HG03571 (cell line): ENCODE results near the gene PPP1R7.
A peak's percentile ranks its signal among the peaks of the same experiment; 100 is the strongest.

Experiments used
- ATAC-seq: cut with Tn5 transposase; IDR thresholded peaks from one replicate; pipeline ENCODE4 v1.9.1; 2021; ENCODE audit not compliant: unreplicated experiment

Gene PPP1R7

DNA sequence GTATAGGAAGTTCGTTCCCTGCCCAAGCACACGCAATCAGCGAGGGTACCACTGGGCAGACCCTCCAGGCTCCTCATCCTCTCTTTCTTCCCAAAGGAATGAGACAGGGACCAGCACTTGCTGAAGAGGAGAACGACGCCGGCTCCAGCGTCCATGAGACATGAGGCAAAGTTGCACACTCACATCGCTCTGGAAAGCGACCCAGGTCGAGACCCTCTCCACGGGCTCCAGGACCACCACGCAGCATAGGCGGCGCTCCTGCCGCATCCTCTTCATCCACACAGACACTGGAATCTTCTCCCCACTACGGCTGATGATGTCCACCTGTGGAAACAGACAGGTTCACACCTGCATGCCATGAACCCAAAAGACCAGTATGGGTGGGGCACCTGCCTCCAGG, 11.8 kb upstream of the PPP1R7 start:
- ATAC-seq = no peak

GRCh38 chr2:241139531-241140444, 10.5 kb upstream of the PPP1R7 start:
- no peak for ATAC-seq

DNA sequence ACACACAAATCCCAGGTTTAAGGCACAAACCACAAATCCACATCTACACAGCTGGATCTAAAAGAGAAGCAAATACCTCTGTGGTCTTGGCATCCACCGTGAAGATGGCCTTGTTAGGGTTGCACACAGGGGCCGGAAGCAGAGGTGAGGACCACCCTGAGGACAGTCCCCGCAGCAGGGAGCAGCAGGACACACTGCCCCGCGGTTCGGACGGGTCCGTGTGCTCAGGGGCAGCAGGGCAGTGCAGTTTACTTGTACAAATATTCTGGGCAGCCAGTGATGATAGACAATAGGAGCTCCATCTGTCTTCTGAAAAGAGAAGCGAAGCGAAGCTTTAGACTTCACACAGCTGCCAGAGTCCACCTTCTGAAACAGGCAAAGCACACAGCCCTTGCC, 9.8 kb upstream of the PPP1R7 start:
- ATAC-seq = no peak

DNA sequence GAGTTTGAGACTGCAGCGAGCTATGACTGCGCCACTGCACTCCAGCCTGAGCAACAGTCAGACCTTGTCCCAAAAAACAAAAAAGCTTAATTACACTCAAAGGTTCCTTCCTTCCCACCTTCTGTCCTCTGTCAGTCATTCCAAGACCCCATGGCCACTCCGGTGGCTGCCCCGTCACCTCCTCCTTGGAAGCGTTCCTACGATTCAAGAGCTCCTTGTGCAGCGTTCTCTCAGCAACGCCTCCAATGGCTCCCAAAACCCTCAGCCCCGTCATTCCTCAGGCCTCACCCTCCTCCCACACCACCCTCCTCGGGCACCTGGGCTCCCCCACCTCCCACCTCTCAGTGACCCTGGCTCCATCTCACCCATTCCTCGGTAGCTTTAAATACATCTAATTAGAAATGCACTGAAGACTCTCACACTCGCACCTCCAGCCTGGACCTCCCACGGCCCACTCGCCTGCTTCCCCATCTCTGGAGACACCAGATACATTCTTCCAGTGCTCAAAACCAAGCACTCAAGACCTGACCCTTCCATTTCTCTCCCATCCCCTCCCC, 9.0 kb upstream of the PPP1R7 start:
- no peak for ATAC-seq

- ATAC-seq = no peak
These were observed 8.2 kb upstream of the PPP1R7 start for GRCh38 chr2:241142063-241142462.

DNA sequence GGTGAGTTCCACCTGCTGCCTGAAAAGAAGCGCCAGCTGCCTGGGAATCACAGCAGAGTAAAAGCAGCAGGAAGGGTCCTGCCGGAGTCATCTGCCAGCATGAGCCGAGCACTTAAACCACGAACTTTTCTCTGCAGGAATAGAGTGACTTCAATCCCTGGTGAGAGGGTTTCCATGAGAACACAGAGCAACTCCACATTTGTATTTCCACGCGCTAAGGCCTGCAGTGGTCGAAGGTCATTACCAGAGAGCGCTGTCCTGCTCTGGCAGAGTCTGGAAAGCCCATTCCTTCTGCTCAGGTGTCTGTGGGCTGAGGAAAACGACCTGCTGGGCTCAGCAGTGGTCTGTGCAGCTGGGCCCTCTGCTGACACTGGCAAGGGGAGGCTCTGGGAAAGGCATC, 7.7 kb upstream of the PPP1R7 start:
- ATAC-seq = no peak

- no peak for ATAC-seq
These were observed 4.0 kb upstream of the PPP1R7 start for GRCh38 chr2:241146286-241146685.

DNA sequence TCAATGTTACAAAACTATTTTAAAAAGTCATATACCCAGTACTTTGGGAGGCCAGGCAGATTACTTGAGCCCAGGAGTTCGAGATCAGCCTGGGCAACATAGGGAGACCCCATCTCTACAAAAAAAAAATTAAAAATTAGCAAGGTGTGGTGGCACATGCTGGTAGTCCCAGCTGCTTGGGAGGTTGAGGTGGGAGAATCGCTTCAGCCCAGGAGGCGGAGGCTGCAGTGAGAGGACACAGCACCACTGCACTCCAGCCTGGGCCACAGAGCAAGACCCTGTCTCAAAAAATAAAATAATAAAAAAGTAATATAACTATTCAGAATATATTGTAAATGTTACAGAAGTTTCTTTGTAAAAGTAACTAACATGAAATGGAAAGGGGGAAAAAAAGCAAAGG, 2.9 kb upstream of the PPP1R7 start:
- no peak for ATAC-seq

DNA sequence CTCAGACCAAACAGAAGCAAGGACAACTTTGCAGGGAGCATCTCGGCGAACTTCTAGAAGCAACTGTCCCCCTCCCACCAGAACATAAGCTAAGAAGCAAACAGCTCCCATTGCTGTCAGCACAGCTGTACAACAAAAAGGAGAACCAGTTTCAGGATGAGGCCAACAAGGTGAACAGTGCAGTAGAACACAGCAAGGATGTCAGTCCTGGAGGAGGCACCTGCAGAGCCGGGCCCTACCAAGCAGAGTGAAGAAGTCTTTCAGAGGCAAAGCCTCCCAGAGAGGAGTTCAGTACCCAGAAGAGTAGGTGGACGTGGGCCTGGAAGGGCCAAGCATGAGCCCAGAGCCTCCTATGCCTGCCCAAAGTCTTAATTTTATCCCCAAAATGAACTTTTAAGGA, 2.0 kb upstream of the PPP1R7 start:
- ATAC-seq = no peak

- ATAC-seq = peak; percentile 77
These were observed 1.2 kb upstream of the PPP1R7 start, which contains the start of gene PASK for GRCh38 chr2:241148891-241149674. TSS of gene PASK (minus strand) at chr2:241149472. CDS start at chr2:241143032, 6,440 bp downstream.

GRCh38 chr2:241149675-241149924, 667 bp upstream of the PPP1R7 start:
- ATAC-seq = peak; percentile 6

- no peak for ATAC-seq
These were observed 628 bp downstream of the PPP1R7 start for GRCh38 chr2:241150660-241151530.

DNA sequence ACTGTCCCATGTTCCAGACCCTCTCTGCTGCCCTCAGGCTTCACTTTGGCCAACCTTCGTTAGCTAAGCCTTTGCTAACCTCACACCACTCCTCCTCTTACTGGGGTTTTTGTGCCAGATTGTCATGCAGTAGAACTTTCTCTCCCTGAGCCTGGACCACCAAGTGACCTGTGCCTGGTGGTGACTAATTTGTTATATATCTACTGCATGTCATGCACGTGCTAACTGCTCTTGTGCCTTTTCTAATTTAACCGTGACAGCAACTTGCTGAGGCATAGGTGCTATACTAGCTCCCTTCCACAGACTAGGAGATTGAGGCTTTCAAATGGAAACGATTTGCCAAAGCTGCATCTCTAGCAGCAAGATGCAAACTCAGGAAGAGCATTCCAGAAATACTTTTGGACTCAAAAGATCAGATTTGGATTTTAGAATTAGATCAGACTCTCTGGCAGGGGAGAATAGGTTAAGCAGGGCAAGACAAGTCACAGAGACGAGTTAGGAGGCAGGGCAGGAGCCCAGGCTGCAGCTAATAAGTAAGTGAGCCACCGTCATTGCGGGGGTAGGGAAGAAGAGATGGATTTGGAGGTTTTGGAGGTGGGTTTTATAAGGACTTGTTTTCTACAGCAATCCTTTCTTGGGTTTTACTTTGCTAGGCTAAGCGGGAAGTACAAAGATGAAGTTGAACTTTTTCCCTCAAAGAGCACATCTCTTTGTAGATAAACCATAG, 1.8 kb downstream of the PPP1R7 start:
- no peak for ATAC-seq

GRCh38 chr2:241153616-241154015, 3.3 kb downstream of the PPP1R7 start:
- no peak for ATAC-seq

DNA sequence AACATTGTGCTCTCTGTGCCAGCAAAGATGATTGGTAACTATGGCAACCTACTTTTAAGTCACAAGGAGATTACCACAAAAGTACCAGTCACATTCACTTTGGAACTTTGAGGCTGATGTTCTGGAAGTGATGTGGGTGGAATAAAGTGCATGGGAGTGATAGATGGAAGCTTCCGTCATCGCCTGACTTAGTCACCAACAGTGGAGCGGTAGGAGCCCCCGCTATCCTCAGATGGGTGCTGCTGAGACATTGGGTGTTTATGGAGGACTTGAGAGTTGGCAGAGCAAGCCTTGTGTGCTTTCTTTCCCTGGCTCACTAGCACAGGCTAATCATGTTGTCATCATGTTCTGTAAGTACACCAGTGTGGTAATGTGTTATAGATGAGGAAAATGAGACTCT, 4.6 kb downstream of the PPP1R7 start:
- no peak for ATAC-seq

- no peak for ATAC-seq
These were observed 5.7 kb downstream of the PPP1R7 start for GRCh38 chr2:241155936-241156335.

DNA sequence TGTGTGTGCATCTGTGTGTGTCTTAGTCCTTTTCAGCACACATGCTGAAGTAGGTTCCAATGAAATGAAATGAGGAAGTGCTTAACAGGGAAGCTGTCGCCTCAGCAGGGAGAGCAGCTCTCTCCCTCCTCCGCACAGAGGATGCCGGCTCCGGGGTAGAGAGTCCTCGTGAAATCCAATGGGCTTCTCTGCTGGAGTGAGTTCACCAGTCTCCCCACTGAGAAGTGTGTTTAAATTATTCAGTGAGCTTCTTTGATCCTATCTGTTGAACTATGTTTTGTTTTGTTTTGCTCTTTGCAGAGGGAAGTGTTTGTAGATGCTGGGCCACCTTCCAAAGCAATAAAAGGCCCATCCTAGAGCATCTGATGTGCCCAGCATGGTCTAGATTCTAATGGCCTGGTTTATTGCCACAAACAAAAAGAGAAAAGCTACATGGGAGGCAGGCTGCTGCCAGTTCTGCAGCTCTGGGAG, 6.7 kb downstream of the PPP1R7 start:
- no peak for ATAC-seq

GRCh38 chr2:241157841-241158545, 7.7 kb downstream of the PPP1R7 start:
- ATAC-seq = no peak

DNA sequence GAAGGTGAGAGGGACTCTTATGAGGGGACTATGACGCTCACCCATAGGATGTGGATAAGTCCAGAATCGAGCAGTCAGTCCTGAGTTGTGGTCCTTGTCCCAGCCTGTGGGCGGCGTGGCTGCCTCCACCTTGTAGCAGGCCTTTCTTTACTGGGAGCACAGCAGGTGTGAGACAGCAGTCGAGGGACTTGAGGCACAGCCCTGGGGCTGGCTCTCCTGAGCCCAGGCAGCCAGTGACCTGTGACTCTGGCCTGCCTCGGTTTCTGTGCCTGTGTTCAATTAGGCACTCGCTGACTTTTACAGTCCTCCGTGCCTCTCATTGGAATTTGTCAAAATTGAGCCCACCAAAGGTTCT, 8.3 kb downstream of the PPP1R7 start:
- ATAC-seq = no peak

DNA sequence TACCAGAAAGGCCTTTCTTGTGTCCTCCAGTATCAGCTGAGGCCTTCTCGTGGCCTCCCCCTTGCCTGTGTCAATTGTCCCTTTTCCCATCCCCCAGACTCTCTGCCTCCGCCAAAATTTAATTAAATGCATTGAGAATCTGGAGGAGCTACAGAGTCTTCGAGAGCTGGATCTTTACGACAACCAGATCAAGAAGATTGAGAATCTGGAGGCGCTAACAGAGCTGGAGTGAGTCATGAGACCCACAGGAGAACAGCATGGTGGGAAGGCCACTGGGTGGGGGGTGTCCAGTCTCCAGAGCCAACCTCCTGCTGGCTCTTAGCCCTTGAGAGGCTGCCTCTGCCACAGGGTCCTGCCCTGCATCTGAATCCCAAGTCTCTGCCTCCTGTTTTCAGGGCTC, 8.8 kb downstream of the PPP1R7 start:
- ATAC-seq = no peak
